Measurements from ENCODE around the gene EXOSC6. TPM values are rescaled to one million over a fixed set of nuclear protein-coding genes. Genes with fewer than 3 reads are reported as not detected.
"Not testable (repeated sequence)": the region's sequence is repeated elsewhere in the genome, so short reads cannot be mapped to it uniquely, and the experiment has no call there.

The EXOSC6 gene
- 17.9 TPM for polyA plus RNA-seq (2012; ENCODE audit: insufficient read depth, insufficient read length, low read depth)

- TF ChIP-seq CTCF (IDR thresholded peaks at IDR 0.05; ENCODE audit: low read depth, low read length), result peak; percentile 89
- no peaks in the 10 kb centered on the region for H3K27me3 ChIP-seq
- peaks cover 54% of the 10 kb centered on the region for H3K36me3 ChIP-seq
- H3K4me1 ChIP-seq, result no peaks in the 10 kb centered on the region; the same call in 1 of the 2 replicates
- DNase-seq, result peak; percentile 96
- H3K9me3 ChIP-seq, result no peaks in the 10 kb centered on the region
- peak within 1 kb of the TSS; percentile 80 for H3K4me3 ChIP-seq (ENCODE audit: low read depth, low read length)
Observed at GRCh38 chr16:70251629-70252354, at the start of gene EXOSC6. Gene EXOSC6, minus strand, starts transcription at chr16:70251940. Its CDS starts 40 bp downstream, at chr16:70251900.

GRCh38 chr16:70301121-70301520 lies 49.4 kb upstream of the EXOSC6 start:
- no peak for DNase-seq
- Histone ChIP-seq H3K9me3 (no peaks in the 10 kb centered on the region; the same call in 1 of the 2 replicates), H3K4me3 (ENCODE audit: low read depth, low read length) (no peak overlapping the region), H3K4me1 (no peaks in the 10 kb centered on the region), H3K27me3 (no peaks in the 10 kb centered on the region), H3K36me3 (peaks cover 7% of the 10 kb centered on the region)
- TF ChIP-seq CTCF (IDR thresholded peaks at IDR 0.05; ENCODE audit: low read depth, low read length), result no peak

- no peaks in the 10 kb centered on the region; the same call in 1 of the 2 replicates for H3K9me3 ChIP-seq
- no peaks in the 10 kb centered on the region for H3K4me1 ChIP-seq
- DNase-seq, result peak; percentile 77
- peak within 1 kb of the TSS; percentile 90 for H3K4me3 ChIP-seq (ENCODE audit: low read depth, low read length)
- H3K36me3 ChIP-seq, result peaks cover 7% of the 10 kb centered on the region
- no peak for TF ChIP-seq CTCF (IDR thresholded peaks at IDR 0.05; ENCODE audit: low read depth, low read length)
- H3K27me3 ChIP-seq, result no peaks in the 10 kb centered on the region
Observed at GRCh38 chr16:70298988-70299938, 47.5 kb upstream of the EXOSC6 start, which contains the start of gene DDX19B. Gene DDX19B, plus strand, starts transcription at chr16:70299186. Its CDS starts 112 bp downstream, at chr16:70299298.

- peaks cover 2% of the 10 kb centered on the region; the same call in 1 of the 2 replicates for H3K36me3 ChIP-seq
- H3K27me3 ChIP-seq, result no peaks in the 10 kb centered on the region
- no peak for TF ChIP-seq CTCF (IDR thresholded peaks at IDR 0.05; ENCODE audit: low read depth, low read length)
- no peak overlapping the region for H3K4me3 ChIP-seq (ENCODE audit: low read depth, low read length)
- no peaks in the 10 kb centered on the region for H3K4me1 ChIP-seq
- H3K9me3 ChIP-seq, result no peaks in the 10 kb centered on the region
- no peak for DNase-seq
Observed at GRCh38 chr16:70295634-70296033, 43.9 kb upstream of the EXOSC6 start.

- Histone ChIP-seq H3K9me3 (no peaks in the 10 kb centered on the region), H3K4me3 (ENCODE audit: low read depth, low read length) (no peak overlapping the region), H3K36me3 (no peaks in the 10 kb centered on the region), H3K27me3 (no peaks in the 10 kb centered on the region), H3K4me1 (0 out of 2 replicates have a peak, but pooled peaks cover 4% of the 10 kb centered on the region)
- TF ChIP-seq CTCF (IDR thresholded peaks at IDR 0.05; ENCODE audit: low read depth, low read length), result no peak
- no peak for DNase-seq
Observed at GRCh38 chr16:70294385-70295025, 42.8 kb upstream of the EXOSC6 start.

GRCh38 chr16:70292148-70292547 lies 40.4 kb upstream of the EXOSC6 start:
- not testable (repeated sequence) for H3K4me1 ChIP-seq; H3K9me3 ChIP-seq; H3K4me3 ChIP-seq (ENCODE audit: low read depth, low read length); DNase-seq; H3K36me3 ChIP-seq; H3K27me3 ChIP-seq

All from BE2C (cell line).